Aorta (tissue), 5 donors: ENCODE data around the gene GRIN3A. TPM values are rescaled to one million over a fixed set of nuclear protein-coding genes. Genes with fewer than 3 reads are reported as not detected.

ENCODE experiments used
- ATAC-seq: fragments of 200-7000 bp; cut with Tn5 transposase; one replicate; pipeline ENCODE4 v1.9.1; 2022; ENCODE audit warnings: moderate library complexity; ENCODE audit not compliant: low FRiP score
- DNase-seq, 2 donors: peaks; one replicate each; pipeline ENCODE4 v3.0.0-alpha.2; 2020
- H3K27ac ChIP-seq, 2 donors: one replicate each; pipeline ENCODE4 v1.5.1; 2013; ENCODE audit warnings: low read length in 2 of 2, mild to moderate bottlenecking in 2 of 2, moderate library complexity in 2 of 2, control low read depth in 1 of 2, inconsistent platforms in 1 of 2, low read depth in 1 of 2
- H3K27me3 ChIP-seq, 2 donors: one replicate each; pipeline ENCODE4 v1.6.1; 2013; ENCODE audit warnings: control low read depth in 1 of 2, low read length in 1 of 2, mild to moderate bottlenecking in 1 of 2, moderate library complexity in 1 of 2; ENCODE audit not compliant: insufficient read depth in 2 of 2, control insufficient read depth in 1 of 2
- H3K36me3 ChIP-seq, 2 donors: one replicate each; pipeline ENCODE4 v1.6.1; 2013; ENCODE audit warnings: control low read depth in 1 of 2, low read length in 1 of 2, mild to moderate bottlenecking in 1 of 2; ENCODE audit not compliant: insufficient read depth in 2 of 2, control insufficient read depth in 1 of 2
- H3K4me1 ChIP-seq, 2 donors: one replicate each; pipeline ENCODE4 v1.6.1; 2013; ENCODE audit warnings: low read length in 2 of 2, control low read depth in 1 of 2, mild to moderate bottlenecking in 1 of 2, moderate library complexity in 1 of 2; ENCODE audit not compliant: insufficient read depth in 2 of 2, control insufficient read depth in 1 of 2
- H3K4me3 ChIP-seq, 2 donors: one replicate each; pipeline ENCODE4 v1.5.1; 2013; ENCODE audit warnings: low read length in 2 of 2, control low read depth in 1 of 2, mild to moderate bottlenecking in 1 of 2
- H3K9me3 ChIP-seq: one replicate; pipeline ENCODE4 v1.6.1; 2013; ENCODE audit warnings: mild to moderate bottlenecking, low read length; ENCODE audit not compliant: control insufficient read depth
- WGBS, 2 donors: extraction: QIAGEN DNeasy Blood & Tissue Kit; methylation state at CpG; one replicate each; pipeline ENCODE4 v1.1.7; 2013; 5-methylcytosine and 5-hydroxymethylcytosine counted together
- intact Hi-C, 2 donors: fragments of 100-400 bp; cut with DNase I; formaldehyde crosslinking; loops; one replicate each; pipeline versions ENCODE4 v1.14.2 to v1.15.0; 2022
- polyA plus RNA-seq, 2 donors: library from polyadenylated mRNA; stranded (reverse); fragments of 200-250 nt; gene quantifications; one replicate each; pipeline ENCODE4 v1.2.3, GENCODE V29; 2013
- total RNA-seq, 2 donors: library from RNA; stranded (reverse); fragmentation: NEBNext Ultra II Directional; extraction: Animal tissue kit (Norgen Biotek cat#: 25700); gene quantifications; one replicate each; pipeline ENCODE4 v1.2.1, GENCODE V29; 2021
- donor health status: healthy with polysubstance abuse.
- donor health status: Bipolar disorder and iron deficiency.
- donor health status: DM: no; HTN: no; CAD: no.
- donor health status: DM: no; HTN: no; CAD: no.
- donor health status: DM: yes; HTN: yes; CAD: no.

Gene GRIN3A
- total and polyA plus RNA-seq, 4 donors: 0.13 to 0.33 TPM; not detected in 2

- Histone ChIP-seq H3K27ac (no peak overlapping the region), H3K36me3 (peaks cover 9 to 11% of the 10 kb centered on the region in 2 donors), H3K9me3 (no peaks in the 10 kb centered on the region), H3K4me1 (no peaks in the 10 kb centered on the region), H3K4me3 (no peak overlapping the region), H3K27me3 (no peaks in the 10 kb centered on the region)
- WGBS, 2 donors: 96 to 97% methylated on average over 14 of the region's 14 CpGs
- intact Hi-C loops: no loop called here
- no peak for ATAC-seq
- DNase-seq: no peak
Measured at GRCh38 chr9:101543098-101543735, 195.2 kb downstream of the GRIN3A start.

DNA sequence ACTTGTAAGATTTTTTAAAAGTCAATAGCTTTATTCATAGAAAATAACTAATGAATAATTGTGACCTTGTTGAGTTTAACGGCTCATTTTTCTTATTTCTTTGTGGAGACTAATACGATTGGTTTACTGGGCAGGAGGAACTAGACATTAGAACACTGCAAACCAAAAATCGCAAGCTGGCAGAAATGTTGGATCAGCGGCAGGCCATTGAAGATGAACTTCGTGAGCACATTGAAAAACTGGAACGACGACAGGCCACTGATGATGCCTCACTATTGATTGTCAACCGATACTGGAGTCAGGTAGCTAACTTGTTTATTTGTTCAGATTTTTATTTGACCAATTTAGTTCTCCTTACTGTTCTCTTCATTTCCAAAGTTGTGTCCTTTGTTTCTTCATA, 198.4 kb downstream of the GRIN3A start:
- Histone ChIP-seq H3K36me3 (peaks cover 0 to 2% of the 10 kb centered on the region in 2 donors), H3K4me3 (no peak overlapping the region), H3K4me1 (peaks cover 0 to 3% of the 10 kb centered on the region in 2 donors), H3K9me3 (no peaks in the 10 kb centered on the region), H3K27ac (no peak overlapping the region), H3K27me3 (no peaks in the 10 kb centered on the region)
- DNase-seq (no peak), ATAC-seq (no peak)
- 92 to 94% methylated on average over 8 of the region's 8 CpGs for WGBS, 2 donors
- intact Hi-C loops: no loop called here

- intact Hi-C loops: no loop called here
- H3K27ac ChIP-seq: no peak overlapping the region
- no peak overlapping the region for H3K4me3 ChIP-seq
- peaks cover 0 to 3% of the 10 kb centered on the region in 2 donors for H3K4me1 ChIP-seq
- 87 to 90% methylated on average over 2 of the region's 2 CpGs for WGBS, 2 donors
- H3K27me3 ChIP-seq: no peaks in the 10 kb centered on the region
- H3K36me3 ChIP-seq: peaks cover 0 to 2% of the 10 kb centered on the region in 2 donors
- DNase-seq (no peak), ATAC-seq (no peak)
- no peaks in the 10 kb centered on the region for H3K9me3 ChIP-seq
Measured at GRCh38 chr9:101536938-101537337, 201.5 kb downstream of the GRIN3A start.

- Histone ChIP-seq H3K9me3 (no peaks in the 10 kb centered on the region), H3K27ac (no peak overlapping the region), H3K4me1 (peaks cover 0 to 3% of the 10 kb centered on the region in 2 donors), H3K36me3 (peaks cover 0 to 2% of the 10 kb centered on the region in 2 donors), H3K27me3 (no peaks in the 10 kb centered on the region), H3K4me3 (no peak overlapping the region)
- intact Hi-C loops: no loop called here
- ATAC-seq (no peak), DNase-seq (no peak)
Measured at GRCh38 chr9:101536351-101536750, 202.1 kb downstream of the GRIN3A start.

DNA sequence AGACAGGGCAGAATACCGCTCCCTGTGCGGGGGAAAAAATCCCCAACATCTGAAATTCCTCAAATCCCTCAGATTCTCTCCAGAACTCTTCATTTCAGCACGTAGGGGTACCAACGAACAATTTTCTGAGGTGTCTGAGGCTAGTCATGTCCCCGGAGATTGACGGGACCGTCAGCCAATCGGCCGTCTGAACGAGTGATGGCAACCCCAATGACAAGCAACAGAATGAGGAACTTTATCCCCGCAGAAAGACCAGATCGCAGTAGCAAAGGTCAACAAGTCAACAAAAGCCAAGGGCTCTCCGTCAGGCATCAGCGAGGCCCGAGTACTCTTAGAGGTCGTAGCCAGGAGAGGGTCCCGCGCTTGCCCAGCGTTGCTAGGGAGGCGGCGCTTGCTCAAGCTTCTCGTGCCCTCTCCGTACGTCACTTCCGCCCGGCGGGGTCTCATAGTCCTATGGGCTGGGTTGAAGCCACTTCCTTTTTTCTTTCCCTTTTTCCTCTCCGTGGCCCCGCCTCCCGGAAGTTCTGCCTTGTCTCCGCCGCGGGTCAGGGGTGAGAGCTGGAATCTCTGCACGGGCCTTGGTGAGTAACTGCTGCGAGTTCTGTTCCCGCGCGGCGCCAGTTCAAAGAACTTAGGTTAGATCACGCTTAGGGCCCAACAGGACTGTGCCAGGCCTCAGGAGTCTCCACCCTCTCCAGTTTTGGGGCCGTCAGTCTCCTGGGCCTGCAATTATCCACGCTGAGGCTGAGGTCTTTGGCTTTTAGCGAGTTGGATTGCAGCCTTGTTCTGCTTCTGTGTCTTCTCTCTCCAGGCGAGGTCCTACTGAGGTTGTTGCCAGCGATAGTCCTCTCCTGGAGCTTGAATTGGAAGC, 204.9 kb downstream of the GRIN3A start, which contains the start of gene RNF20:
RNF20 (plus strand) TSS at position 520 of the 871 bp plus-strand sequence. CDS start 1,571 bp downstream, outside the sequence.
- Histone ChIP-seq H3K36me3 (no peaks in the 10 kb centered on the region), H3K27me3 (no peaks in the 10 kb centered on the region), H3K9me3 (no peaks in the 10 kb centered on the region), H3K27ac (peak within 1 kb of the TSS in 1 of 2 donors; percentile 97), H3K4me1 (peaks cover 0 to 3% of the 10 kb centered on the region in 2 donors), H3K4me3 (peak within 1 kb of the TSS; percentile 77 to 88)
- peak; percentile 100 for DNase-seq
- 0% methylated on average over 45 of the region's 45 CpGs for WGBS, 2 donors
- intact Hi-C loops: loop anchor here in 1 of 2 donors (5.0 kb wide), 1 partner anchor 136 kb away; the partner anchor contains the start of genes MRPL50 and ZNF189
- peak; percentile 99 for ATAC-seq

DNA sequence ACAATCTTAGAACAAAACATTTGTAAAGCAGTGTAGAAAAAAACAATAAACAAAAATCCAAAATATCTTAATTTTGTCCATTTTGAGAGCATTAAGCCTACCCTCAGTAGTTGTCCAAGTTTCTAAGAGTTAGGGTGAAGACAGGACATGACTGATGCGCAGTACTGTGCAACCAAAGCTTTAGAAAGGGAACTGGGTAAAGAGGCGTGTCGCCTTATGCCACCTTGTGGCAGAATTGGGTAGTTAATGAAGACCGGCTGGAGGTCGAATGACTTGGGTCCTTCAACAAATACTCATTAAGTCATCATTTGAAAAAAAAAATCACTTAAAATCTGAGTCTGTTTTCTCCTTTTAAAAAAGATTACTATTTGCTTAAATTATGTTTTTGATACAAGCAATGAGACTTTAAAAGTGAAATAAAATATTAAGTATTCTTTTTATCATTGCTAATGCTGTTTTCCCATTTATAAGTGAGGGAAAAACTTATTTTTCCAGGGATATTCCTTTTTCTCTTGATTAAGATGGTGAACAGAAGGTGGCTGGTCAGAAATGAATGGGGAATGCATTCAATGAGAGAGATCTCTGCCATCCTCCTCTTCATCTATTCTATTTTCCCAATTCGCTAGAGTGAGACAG, 208.3 kb downstream of the GRIN3A start:
- Histone ChIP-seq H3K36me3 (no peaks in the 10 kb centered on the region), H3K9me3 (no peaks in the 10 kb centered on the region), H3K27me3 (no peaks in the 10 kb centered on the region), H3K4me3 (no peak overlapping the region), H3K4me1 (no peaks in the 10 kb centered on the region), H3K27ac (no peak overlapping the region)
- intact Hi-C loops: loop anchor here (1.0 to 5.0 kb wide), 3 partner anchors 71 to 133 kb away; partner anchors contain the start of genes MRPL50 (in 1 of the 2) and ZNF189 (in 1 of the 2)
- ATAC-seq (peak; percentile 68), DNase-seq (peak in 1 of 2 donors; percentile 52)
- 18% methylated on average over 6 of the region's 6 CpGs for WGBS, 2 donors

GRCh38 chr9:101528015-101528414, 210.4 kb downstream of the GRIN3A start:
- DNase-seq: no peak
- Histone ChIP-seq H3K4me1 (no peaks in the 10 kb centered on the region), H3K9me3 (no peaks in the 10 kb centered on the region), H3K27me3 (no peaks in the 10 kb centered on the region), H3K27ac (no peak overlapping the region), H3K36me3 (no peaks in the 10 kb centered on the region), H3K4me3 (no peak overlapping the region)
- no peak for ATAC-seq
- intact Hi-C loops: no loop called here

- intact Hi-C loops: no loop called here
- Histone ChIP-seq H3K9me3 (no peaks in the 10 kb centered on the region), H3K4me3 (no peak overlapping the region), H3K36me3 (no peaks in the 10 kb centered on the region), H3K27me3 (no peaks in the 10 kb centered on the region), H3K4me1 (no peaks in the 10 kb centered on the region), H3K27ac (no peak overlapping the region)
- 75 to 77% methylated on average over 6 of the region's 6 CpGs for WGBS, 2 donors
- DNase-seq (no peak), ATAC-seq (no peak)
Measured at GRCh38 chr9:101527066-101527465, 211.4 kb downstream of the GRIN3A start.
